Measurements from ENCODE around the gene NEUROG1. TPM values are rescaled to one million over a fixed set of nuclear protein-coding genes. Genes with fewer than 3 reads are reported as not detected.

The NEUROG1 gene
- total RNA-seq, 2 experiments from 2014 or later: not detected

GRCh38 chr5:135556620-135557019 is 20.9 kb upstream of the NEUROG1 start:
- peaks cover 53% of the 10 kb centered on the region for H3K27me3 Mint-ChIP-seq
- H3K9me3 Mint-ChIP-seq (ENCODE audit: low read depth): no peaks in the 10 kb centered on the region
- CTCF ChIA-PET: interaction anchor here (8.5 to 11.4 kb wide), 2 partner anchors 8 to 96 kb away, joined by 137 to 350 read pairs; no protein-coding TSS in a partner anchor
- H3K4me3 Mint-ChIP-seq: no peak overlapping the region
- H3K36me3 Mint-ChIP-seq: no peaks in the 10 kb centered on the region
- ATAC-seq (no peak), DNase-seq (no peak)
- peaks cover 4% of the 10 kb centered on the region for H3K4me1 Mint-ChIP-seq
- H3K27ac Mint-ChIP-seq: no peak overlapping the region

- Mint-ChIP-seq H3K27ac (no peak overlapping the region), H3K36me3 (no peaks in the 10 kb centered on the region), H3K4me1 (no peaks in the 10 kb centered on the region), H3K27me3 (peaks cover 56% of the 10 kb centered on the region), H3K9me3 (ENCODE audit: low read depth) (no peaks in the 10 kb centered on the region), H3K4me3 (no peak overlapping the region)
- ATAC-seq: no peak
- CTCF ChIA-PET: interaction anchor here (0.9 to 11.4 kb wide), 3 partner anchors 9 to 95 kb away, joined by 6 to 350 read pairs (median 137); no protein-coding TSS in a partner anchor
- no peak for DNase-seq
Measured at GRCh38 chr5:135555530-135555929, 19.8 kb upstream of the NEUROG1 start.

- Mint-ChIP-seq H3K27me3 (peaks cover 61% of the 10 kb centered on the region), H3K36me3 (no peaks in the 10 kb centered on the region), H3K4me3 (no peak overlapping the region), H3K4me1 (no peaks in the 10 kb centered on the region), H3K9me3 (ENCODE audit: low read depth) (no peaks in the 10 kb centered on the region), H3K27ac (no peak overlapping the region)
- ATAC-seq (no peak), DNase-seq (no peak)
- CTCF ChIA-PET: interaction anchor here (1.0 to 11.4 kb wide), 5 partner anchors 10 to 128 kb away, joined by 3 to 350 read pairs (median 8); no protein-coding TSS in a partner anchor
Measured at GRCh38 chr5:135553688-135554462, 18.1 kb upstream of the NEUROG1 start.

GRCh38 chr5:135551593-135552447 is 16.1 kb upstream of the NEUROG1 start:
- ATAC-seq (peak; percentile 85), DNase-seq (peak; percentile 78)
- Mint-ChIP-seq H3K36me3 (no peaks in the 10 kb centered on the region), H3K27me3 (peaks cover 63% of the 10 kb centered on the region), H3K9me3 (ENCODE audit: low read depth) (no peaks in the 10 kb centered on the region), H3K27ac (no peak overlapping the region), H3K4me1 (no peaks in the 10 kb centered on the region), H3K4me3 (no peak overlapping the region)
- CTCF ChIA-PET: interaction anchor here (0.6 to 11.4 kb wide), 21 partner anchors 9 to 278 kb away, joined by 3 to 350 read pairs (median 4); no protein-coding TSS in a partner anchor

- CTCF ChIA-PET: interaction anchor here (1.3 to 11.4 kb wide), 6 partner anchors 9 to 89 kb away, joined by 3 to 350 read pairs (median 8); no protein-coding TSS in a partner anchor
- H3K36me3 Mint-ChIP-seq: no peaks in the 10 kb centered on the region
- no peak for ATAC-seq
- H3K27ac Mint-ChIP-seq: no peak overlapping the region
- H3K4me1 Mint-ChIP-seq: no peaks in the 10 kb centered on the region
- DNase-seq: no peak
- no peaks in the 10 kb centered on the region for H3K9me3 Mint-ChIP-seq (ENCODE audit: low read depth)
- H3K27me3 Mint-ChIP-seq: peaks cover 70% of the 10 kb centered on the region
- H3K4me3 Mint-ChIP-seq: no peak overlapping the region
Measured at GRCh38 chr5:135549413-135549812, 13.6 kb upstream of the NEUROG1 start.

- ATAC-seq: no peak
- Mint-ChIP-seq H3K27me3 (peaks cover 75% of the 10 kb centered on the region), H3K9me3 (ENCODE audit: low read depth) (no peaks in the 10 kb centered on the region), H3K27ac (no peak overlapping the region), H3K4me1 (peaks cover 10% of the 10 kb centered on the region), H3K36me3 (peaks cover 5% of the 10 kb centered on the region), H3K4me3 (no peak overlapping the region)
- DNase-seq: no peak
- CTCF ChIA-PET: interaction anchor here (2.0 to 11.4 kb wide), 2 partner anchors 13 to 87 kb away, joined by 5 to 350 read pairs; no protein-coding TSS in a partner anchor
Measured at GRCh38 chr5:135547590-135548254, 12.0 kb upstream of the NEUROG1 start.

GRCh38 chr5:135546912-135547311 is 11.1 kb upstream of the NEUROG1 start:
- Mint-ChIP-seq H3K4me3 (no peak overlapping the region), H3K4me1 (peaks cover 10% of the 10 kb centered on the region), H3K27ac (no peak overlapping the region), H3K36me3 (peaks cover 5% of the 10 kb centered on the region), H3K27me3 (peaks cover 81% of the 10 kb centered on the region), H3K9me3 (ENCODE audit: low read depth) (no peaks in the 10 kb centered on the region)
- no peak for ATAC-seq
- CTCF ChIA-PET: interaction anchor here (0.9 to 11.4 kb wide), 3 partner anchors 14 to 86 kb away, joined by 3 to 350 read pairs (median 5); no protein-coding TSS in a partner anchor
- no peak for DNase-seq

- Mint-ChIP-seq H3K36me3 (peaks cover 5% of the 10 kb centered on the region), H3K4me3 (no peak overlapping the region), H3K4me1 (peaks cover 10% of the 10 kb centered on the region), H3K27ac (no peak overlapping the region), H3K9me3 (ENCODE audit: low read depth) (no peaks in the 10 kb centered on the region), H3K27me3 (peaks cover 85% of the 10 kb centered on the region)
- DNase-seq: no peak
- ATAC-seq: no peak
- CTCF ChIA-PET: interaction anchor here (0.9 to 11.4 kb wide), 3 partner anchors 15 to 85 kb away, joined by 3 to 350 read pairs (median 5); no protein-coding TSS in a partner anchor
Measured at GRCh38 chr5:135546101-135546500, 10.3 kb upstream of the NEUROG1 start.

- peaks cover 10% of the 10 kb centered on the region for H3K4me1 Mint-ChIP-seq
- ATAC-seq (no peak), DNase-seq (no peak)
- CTCF ChIA-PET: interaction anchor here (1.1 kb wide), 1 partner anchor 83 kb away, joined by 3 read pairs; no protein-coding TSS in a partner anchor
- H3K27ac Mint-ChIP-seq: no peak overlapping the region
- no peaks in the 10 kb centered on the region for H3K9me3 Mint-ChIP-seq (ENCODE audit: low read depth)
- H3K27me3 Mint-ChIP-seq: peaks cover 91% of the 10 kb centered on the region
- peaks cover 5% of the 10 kb centered on the region for H3K36me3 Mint-ChIP-seq
- H3K4me3 Mint-ChIP-seq: peak overlapping the region; percentile 86
Measured at GRCh38 chr5:135545099-135545498, 9.3 kb upstream of the NEUROG1 start.

GRCh38 chr5:135543485-135544304 is 7.9 kb upstream of the NEUROG1 start:
- Mint-ChIP-seq H3K4me3 (peak overlapping the region; percentile 86), H3K27me3 (peaks cover 89% of the 10 kb centered on the region), H3K36me3 (peaks cover 5% of the 10 kb centered on the region), H3K4me1 (peaks cover 10% of the 10 kb centered on the region), H3K27ac (peak overlapping the region; percentile 60), H3K9me3 (ENCODE audit: low read depth) (no peaks in the 10 kb centered on the region)
- no peak for DNase-seq
- CTCF ChIA-PET: interaction anchor here (0.7 to 4.2 kb wide), 5 partner anchors 16 to 86 kb away, joined by 3 to 16 read pairs (median 3); no protein-coding TSS in a partner anchor
- ATAC-seq: peak; percentile 58

- CTCF ChIA-PET: interaction anchor here (0.7 to 4.2 kb wide), 6 partner anchors 9 to 85 kb away, joined by 3 to 16 read pairs (median 4); no protein-coding TSS in a partner anchor
- Mint-ChIP-seq H3K4me1 (peaks cover 10% of the 10 kb centered on the region), H3K4me3 (peak overlapping the region; percentile 78), H3K27ac (peak overlapping the region; percentile 60), H3K9me3 (ENCODE audit: low read depth) (no peaks in the 10 kb centered on the region), H3K27me3 (peaks cover 89% of the 10 kb centered on the region), H3K36me3 (peaks cover 5% of the 10 kb centered on the region)
- DNase-seq: no peak
- no peak for ATAC-seq
Measured at GRCh38 chr5:135543001-135543484, 7.3 kb upstream of the NEUROG1 start.
